OCI-LY1 (cell line): Measurements from ENCODE around the gene TSPAN5.

ENCODE experiments used
- CTCF ChIP-seq: fragments of 200-600 bp; sonication (generic), shearing (Covaris generic); IDR thresholded peaks from 2 replicates; pipeline ENCODE4 v1.5.1; 2017; ENCODE audit warnings: mild to moderate bottlenecking, antibody characterized with exemption, low read length, moderate library complexity, mixed read lengths
- EZH2 ChIP-seq: fragments of 200-600 bp; sonication (generic), shearing (Covaris generic); IDR thresholded peaks from 2 replicates; pipeline ENCODE4 v1.8.0; 2017; ENCODE audit warnings: borderline replicate concordance, mixed run types, mild to moderate bottlenecking, antibody characterized with exemption, low read length, moderate library complexity, mixed read lengths

DNA sequence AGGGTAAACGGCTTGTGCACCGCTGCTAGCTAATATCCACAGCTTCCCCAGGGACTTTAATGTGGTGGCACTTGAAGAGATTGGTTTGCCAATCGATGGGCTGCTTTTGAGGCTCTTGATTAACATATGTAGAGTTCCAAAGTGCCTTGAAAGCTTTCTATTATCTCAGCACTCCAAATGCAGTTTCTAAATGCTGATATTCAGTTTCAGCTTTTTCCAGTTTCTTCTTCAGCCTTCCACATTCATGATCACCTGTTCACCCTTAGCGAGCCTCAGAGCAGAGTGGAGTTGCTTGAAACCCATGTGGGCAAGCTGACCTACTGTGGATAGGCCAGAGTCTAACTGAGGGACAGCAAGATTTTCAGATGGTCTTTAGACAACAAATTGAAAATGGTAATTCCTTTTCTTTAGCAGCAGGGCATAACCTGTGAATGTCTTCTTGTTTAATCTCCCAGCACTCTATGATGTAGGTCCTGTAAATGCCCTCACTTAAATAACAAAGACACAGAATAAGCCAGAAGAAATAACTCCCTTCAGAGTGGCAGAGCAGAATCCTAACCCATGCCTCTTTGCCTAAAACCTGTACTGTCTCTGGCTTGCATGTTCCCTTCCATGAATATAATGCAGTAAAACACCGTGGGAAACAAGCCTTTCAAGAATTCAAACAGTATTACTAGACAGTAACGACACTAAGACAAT, 99.8 kb downstream of the TSPAN5 start:
- TF ChIP-seq CTCF: no peak
- TF ChIP-seq EZH2: no peak
